SH-SY5Y (cell line): ENCODE data around the gene FOXP1.

Experiments
- GATA2 ChIP-seq: IDR thresholded peaks from 2 replicates; pipeline ENCODE4 v1.6.1; 2011; ENCODE audit warnings: mild to moderate bottlenecking, low read depth, low read length
- GATA3 ChIP-seq: IDR thresholded peaks from 2 replicates; pipeline ENCODE4 v1.6.1; 2011; ENCODE audit warnings: low read depth, mild to moderate bottlenecking, low read length, moderate library complexity

DNA sequence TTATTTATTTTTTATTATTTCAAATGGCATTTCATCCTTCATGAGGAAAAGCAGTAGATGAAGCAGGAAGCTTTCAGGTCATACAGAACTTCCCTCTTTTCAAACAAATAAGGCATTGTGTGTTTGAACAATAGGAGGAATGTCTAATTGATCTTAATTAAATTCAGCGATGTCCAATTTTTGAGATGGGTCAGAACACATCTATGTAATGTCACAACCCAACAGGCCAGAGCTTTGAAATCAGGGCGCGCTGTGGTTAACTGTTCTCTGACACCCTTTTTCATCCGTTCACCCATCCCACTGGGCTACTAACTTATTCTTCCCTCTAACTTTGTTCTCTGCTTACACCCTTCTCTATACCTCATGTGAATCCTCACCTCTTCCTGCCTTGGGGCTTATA lies 510.5 kb downstream of the FOXP1 start:
- TF ChIP-seq GATA2 (no peak), GATA3 (no peak)
